HG02623 (cell line): Measurements from ENCODE around the gene ANO10.
A peak's percentile ranks its signal among the peaks of the same experiment; 100 is the strongest.

Experiments used
- ATAC-seq: cut with Tn5 transposase; IDR thresholded peaks from one replicate; pipeline ENCODE4 v1.9.1; 2021; ENCODE audit warnings: moderate library complexity; ENCODE audit not compliant: unreplicated experiment

The ANO10 gene

GRCh38 chr3:43426388-43426787, 195.4 kb downstream of the ANO10 start:
- no peak for ATAC-seq

GRCh38 chr3:43425829-43426228, 196.0 kb downstream of the ANO10 start:
- ATAC-seq, result no peak

GRCh38 chr3:43423639-43424038, 198.2 kb downstream of the ANO10 start:
- ATAC-seq, result no peak

GRCh38 chr3:43423142-43423541, 198.7 kb downstream of the ANO10 start:
- ATAC-seq, result no peak

GRCh38 chr3:43418601-43419272, 203.1 kb downstream of the ANO10 start:
- ATAC-seq, result no peak

GRCh38 chr3:43417133-43417532, 204.7 kb downstream of the ANO10 start:
- ATAC-seq, result no peak

- ATAC-seq, result no peak
Measured at GRCh38 chr3:43415088-43415487, 206.7 kb downstream of the ANO10 start.

- no peak for ATAC-seq
Measured at GRCh38 chr3:43413676-43414368, 208.0 kb downstream of the ANO10 start.

GRCh38 chr3:43411429-43411828, 210.4 kb downstream of the ANO10 start:
- no peak for ATAC-seq

GRCh38 chr3:43410592-43410991, 211.2 kb downstream of the ANO10 start:
- no peak for ATAC-seq

GRCh38 chr3:43409506-43409905, 212.3 kb downstream of the ANO10 start:
- no peak for ATAC-seq

GRCh38 chr3:43406643-43407023, 215.2 kb downstream of the ANO10 start:
- ATAC-seq, result no peak

- ATAC-seq, result no peak
Measured at GRCh38 chr3:43405888-43406642, 215.7 kb downstream of the ANO10 start.

- ATAC-seq, result no peak
Measured at GRCh38 chr3:43400781-43401730, 220.8 kb downstream of the ANO10 start.

GRCh38 chr3:43400167-43400566, 221.6 kb downstream of the ANO10 start:
- no peak for ATAC-seq

- no peak for ATAC-seq
Measured at GRCh38 chr3:43399034-43399433, 222.8 kb downstream of the ANO10 start.

GRCh38 chr3:43394041-43394554, 227.7 kb downstream of the ANO10 start:
- ATAC-seq, result no peak

GRCh38 chr3:43391621-43392020, 230.2 kb downstream of the ANO10 start:
- ATAC-seq, result no peak

- ATAC-seq, result no peak
Measured at GRCh38 chr3:43390255-43390588, 231.6 kb downstream of the ANO10 start.

- ATAC-seq, result peak; percentile 45
Measured at GRCh38 chr3:43389388-43390254, 232.2 kb downstream of the ANO10 start.
